Coronary artery (tissue), 2 donors: Measurements from ENCODE around the gene KCNAB1.

Source experiments
- DNase-seq: peaks from one replicate; pipeline ENCODE4 v3.0.0-alpha.2; 2017; ENCODE audit warnings: low spot score
- H3K27ac ChIP-seq, 2 donors: fragments of 200-600 bp; sonication (generic); one replicate each; pipeline ENCODE4 v1.5.1; 2016 to 2019
- H3K4me3 ChIP-seq: fragments of 200-600 bp; sonication (generic); 2 replicates; pipeline ENCODE4 v1.5.1; 2016; ENCODE audit warnings: mild to moderate bottlenecking, moderate library complexity
- TF ChIP-seq, protein P1 (sequence below): fragments of 200-600 bp; sonication (generic); IDR thresholded peaks from one replicate; pipeline ENCODE4 v1.5.1; 2019; ENCODE audit warnings: antibody characterized with exemption

The KCNAB1 gene

DNA sequence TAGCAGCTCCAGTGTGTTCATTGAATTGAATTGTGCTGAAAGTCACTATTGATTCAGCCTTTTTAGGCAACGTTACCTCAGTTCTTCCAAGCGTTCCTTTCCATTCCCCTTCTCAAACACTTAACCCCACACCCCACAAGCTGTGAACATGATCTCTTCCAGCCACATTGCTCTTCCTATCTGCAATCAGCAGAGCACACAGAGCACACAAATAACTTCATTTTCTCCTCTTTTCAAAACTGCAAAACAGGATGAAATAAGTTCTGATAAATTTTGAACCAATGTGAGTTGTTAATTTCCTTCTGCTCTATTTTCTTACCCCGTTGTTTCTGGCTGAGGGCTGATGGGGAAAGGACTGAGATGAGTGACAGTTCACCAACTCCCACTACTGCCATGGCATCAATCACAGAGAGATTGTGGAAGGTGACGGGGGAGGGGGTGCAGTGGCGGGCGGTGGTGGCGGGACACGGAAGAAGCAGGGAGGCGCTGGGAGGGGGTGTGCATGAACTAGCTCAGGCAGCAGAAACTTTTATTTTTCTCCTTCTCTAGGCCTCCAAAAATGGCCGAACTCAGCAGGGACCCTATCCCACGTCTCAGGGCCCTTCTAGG lies 287.3 kb downstream of the KCNAB1 start:
- DNase-seq = no peak
- Histone ChIP-seq H3K4me3 (no peak overlapping the region), H3K27ac (no peak overlapping the region)
- TF ChIP-seq, protein P1, sequence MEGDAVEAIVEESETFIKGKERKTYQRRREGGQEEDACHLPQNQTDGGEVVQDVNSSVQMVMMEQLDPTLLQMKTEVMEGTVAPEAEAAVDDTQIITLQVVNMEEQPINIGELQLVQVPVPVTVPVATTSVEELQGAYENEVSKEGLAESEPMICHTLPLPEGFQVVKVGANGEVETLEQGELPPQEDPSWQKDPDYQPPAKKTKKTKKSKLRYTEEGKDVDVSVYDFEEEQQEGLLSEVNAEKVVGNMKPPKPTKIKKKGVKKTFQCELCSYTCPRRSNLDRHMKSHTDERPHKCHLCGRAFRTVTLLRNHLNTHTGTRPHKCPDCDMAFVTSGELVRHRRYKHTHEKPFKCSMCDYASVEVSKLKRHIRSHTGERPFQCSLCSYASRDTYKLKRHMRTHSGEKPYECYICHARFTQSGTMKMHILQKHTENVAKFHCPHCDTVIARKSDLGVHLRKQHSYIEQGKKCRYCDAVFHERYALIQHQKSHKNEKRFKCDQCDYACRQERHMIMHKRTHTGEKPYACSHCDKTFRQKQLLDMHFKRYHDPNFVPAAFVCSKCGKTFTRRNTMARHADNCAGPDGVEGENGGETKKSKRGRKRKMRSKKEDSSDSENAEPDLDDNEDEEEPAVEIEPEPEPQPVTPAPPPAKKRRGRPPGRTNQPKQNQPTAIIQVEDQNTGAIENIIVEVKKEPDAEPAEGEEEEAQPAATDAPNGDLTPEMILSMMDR = no peak

DNA sequence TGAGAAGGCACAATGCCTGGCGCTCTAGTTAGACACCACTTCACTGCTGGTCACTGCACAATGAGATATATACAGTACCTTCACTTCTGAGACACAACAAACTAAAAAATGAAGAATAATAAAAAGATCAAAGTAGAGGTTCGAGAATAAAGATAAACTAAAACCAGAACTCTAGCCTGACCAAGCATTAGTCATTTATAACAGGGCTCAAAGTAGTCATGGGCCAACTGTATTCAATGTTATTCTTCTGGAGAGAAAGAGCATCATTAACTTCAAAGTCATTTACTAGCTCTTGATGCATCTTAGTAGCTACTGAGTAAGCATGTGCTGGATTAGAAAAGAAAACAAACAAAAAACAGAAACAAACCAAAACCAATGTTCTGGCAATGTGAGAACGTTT lies 289.3 kb downstream of the KCNAB1 start:
- no peak for DNase-seq
- TF ChIP-seq, protein P1 = no peak

DNA sequence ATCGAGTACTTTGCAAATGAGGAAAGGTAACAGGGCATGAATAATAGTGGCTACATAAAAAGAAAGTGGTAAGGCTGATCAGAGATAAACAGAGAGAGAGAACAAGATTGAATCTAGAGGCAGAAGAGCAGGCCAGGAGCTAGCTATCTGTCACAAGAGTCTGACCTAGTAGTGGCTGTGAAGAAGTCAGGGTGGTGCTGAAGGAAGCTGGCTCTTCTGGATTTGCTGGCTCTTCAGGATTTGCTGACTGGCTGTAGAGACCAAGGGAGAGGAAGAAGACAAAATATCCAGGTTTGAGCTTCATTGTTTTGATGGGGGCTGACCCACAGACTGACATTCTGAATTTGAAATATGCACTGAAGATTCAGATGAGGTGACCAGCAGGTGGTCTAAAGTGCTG lies 292.2 kb downstream of the KCNAB1 start:
- no peak overlapping the region for H3K4me3 ChIP-seq
- TF ChIP-seq, protein P1 = no peak
- no peak overlapping the region for H3K27ac ChIP-seq
- DNase-seq = no peak

More for the DNA sequence above, 289.3 kb downstream of the KCNAB1 start:
- Histone ChIP-seq H3K27ac (no peak overlapping the region), H3K4me3 (no peak overlapping the region)

DNA sequence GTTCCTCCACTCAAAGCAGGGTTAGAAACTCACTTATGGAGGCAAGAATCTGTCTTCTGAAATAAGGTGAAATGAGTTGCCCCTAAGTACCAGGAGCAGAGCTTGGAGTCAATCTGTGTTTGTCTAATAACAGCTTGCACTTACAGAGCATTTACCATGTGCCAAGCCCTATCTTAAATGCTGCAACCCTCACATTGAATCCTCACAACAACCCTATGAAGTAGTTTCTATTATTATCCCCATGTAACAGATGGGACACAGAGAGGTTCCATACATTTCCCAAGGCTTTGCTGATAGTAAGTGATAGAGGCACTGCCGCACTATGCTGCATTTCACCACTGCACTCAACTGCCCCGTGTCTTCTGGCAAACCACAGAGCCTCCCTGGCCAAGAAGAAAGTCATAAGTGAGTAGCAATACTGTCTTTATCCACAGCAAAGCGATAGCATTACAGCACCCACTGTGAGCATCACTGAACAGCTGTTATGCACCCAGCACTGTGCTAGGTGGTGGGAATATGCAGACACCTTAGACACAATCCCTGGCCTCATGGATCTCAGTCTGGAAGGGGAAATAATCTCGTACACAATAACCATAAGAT lies 293.0 kb downstream of the KCNAB1 start:
- no peak for DNase-seq
- TF ChIP-seq, protein P1 = no peak
- Histone ChIP-seq H3K4me3 (no peak overlapping the region), H3K27ac (no peak overlapping the region)

DNA sequence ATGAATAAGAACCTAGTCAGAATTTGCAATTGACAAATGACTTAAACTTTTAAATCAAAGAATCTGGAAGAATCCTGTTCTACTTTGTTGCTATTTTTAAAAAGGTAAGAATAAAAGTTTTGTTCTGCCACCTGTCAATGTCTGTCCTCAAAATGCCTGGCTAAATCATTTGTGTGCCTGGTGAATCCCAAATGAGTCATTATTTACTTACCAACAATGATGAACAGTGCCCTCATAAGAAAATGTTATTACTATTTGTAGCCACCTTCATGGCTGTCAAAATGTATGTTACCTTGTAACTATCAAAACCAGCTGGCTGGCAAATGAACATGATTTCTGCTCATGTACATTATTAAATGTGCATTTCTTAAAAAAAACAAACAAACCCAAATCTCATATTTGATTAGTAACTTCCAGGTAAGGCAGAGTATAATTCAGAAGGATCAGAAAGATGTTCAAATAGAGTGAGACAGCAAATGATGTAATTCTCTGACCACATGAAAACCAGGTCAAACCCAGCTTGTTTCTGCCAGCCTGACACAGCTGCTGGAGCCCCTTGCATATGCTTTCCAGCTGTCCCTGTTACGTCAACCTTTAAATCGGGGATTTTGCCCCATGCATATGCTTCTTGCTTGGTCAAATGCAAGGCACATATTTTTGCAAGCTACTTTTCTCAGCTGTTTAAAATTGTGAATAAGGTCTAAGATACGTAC lies 296.6 kb downstream of the KCNAB1 start:
- no peak overlapping the region for H3K27ac ChIP-seq

DNA sequence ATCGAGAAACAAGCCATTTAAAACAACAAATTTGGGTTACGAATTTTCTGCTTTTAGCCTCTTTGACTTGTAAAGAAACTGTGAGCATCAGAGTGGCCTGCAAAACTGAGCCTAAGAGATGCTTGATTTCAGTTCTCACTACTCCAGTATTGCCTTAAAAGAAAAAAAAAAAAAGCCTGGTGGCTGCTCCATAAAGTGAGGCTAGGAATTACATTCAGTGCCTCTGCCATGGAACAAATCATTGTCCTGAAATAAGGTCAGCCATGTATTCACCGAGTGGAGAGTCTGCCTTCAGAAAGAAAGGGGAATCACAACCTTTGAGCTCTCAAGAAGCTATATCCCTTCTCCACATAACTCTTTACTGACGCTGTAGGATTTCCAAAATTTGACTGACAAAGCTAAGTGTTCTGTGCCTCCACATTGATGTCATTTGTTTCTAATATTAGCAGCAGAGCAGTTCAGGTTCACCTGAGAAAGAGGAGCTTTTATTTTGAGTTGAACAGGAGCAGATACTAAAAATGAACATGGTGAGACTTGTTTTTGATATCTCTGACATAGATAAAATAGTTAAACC lies 297.3 kb downstream of the KCNAB1 start:
- no peak overlapping the region for H3K4me3 ChIP-seq
- no peak for DNase-seq
- TF ChIP-seq, protein P1 = no peak
- H3K27ac ChIP-seq = no peak overlapping the region

More for the DNA sequence above, 296.6 kb downstream of the KCNAB1 start:
- TF ChIP-seq, protein P1 = no peak
- DNase-seq = no peak
- no peak overlapping the region for H3K4me3 ChIP-seq
